Measurements from ENCODE around the gene OGFOD2. TPM values are rescaled to one million over a fixed set of nuclear protein-coding genes. Genes with fewer than 3 reads are reported as not detected.
A peak's percentile ranks its signal among the peaks of the same experiment; 100 is the strongest.

Gene OGFOD2
- total and polyA plus RNA-seq, 9 of the 15 experiments (the other 6 are each of a cell fraction or from before 2014, with no cell fraction given): 1.4 to 111 (median 18.5) TPM

- TF ChIP-seq EZH2 (IDR thresholded peaks at IDR 0.05; ENCODE audit: borderline replicate concordance, low read depth, low read length) (no peak), NR4A1 (CRISPR knock-in tag; IDR thresholded peaks at IDR 0.05) (no peak), NR4A1 (tag; IDR thresholded peaks at IDR 0.05) (0 out of 2 replicates have a peak, but pooled peaks have one; percentile 23), GTF2E2 (tag; IDR thresholded peaks at IDR 0.05) (peak; percentile 82), MYBL2 (IDR thresholded peaks at IDR 0.05; ENCODE audit: low read depth) (no peak), MYBL2 (CRISPR knock-in tag; IDR thresholded peaks at IDR 0.05; ENCODE audit: borderline replicate concordance) (no peak), ZBTB7A (IDR thresholded peaks at IDR 0.05; ENCODE audit: borderline replicate concordance, control insufficient read depth, low read depth, low read length) (peak; percentile 25; the same call in 1 of the 2 replicates), OTX1 (CRISPR knock-in tag; IDR thresholded peaks at IDR 0.05) (no peak), ZNF668 (CRISPR knock-in tag; IDR thresholded peaks at IDR 0.05) (no peak), ZFP36 (IDR thresholded peaks at IDR 0.05; ENCODE audit: low read depth, low read length, partially characterized antibody) (no peak), ESRRA (IDR thresholded peaks at IDR 0.05; ENCODE audit: borderline replicate concordance, low read depth) (peak; percentile 58; the same call in 1 of the 2 replicates), PRPF4 (IDR thresholded peaks at IDR 0.05; ENCODE audit: insufficient read depth, low read depth, low read length, poor library complexity, severe bottlenecking) (no peak), SRSF9 (IDR thresholded peaks at IDR 0.05; ENCODE audit: borderline replicate concordance, low read depth, low read length) (no peak), ZNF274 (IDR thresholded peaks at IDR 0.05; ENCODE audit: borderline replicate concordance, low read depth, low read length) (no peak), BMI1 (IDR thresholded peaks at IDR 0.05; ENCODE audit: low read length) (no peak), EHMT2 (IDR thresholded peaks at IDR 0.05) (no peak), SAFB2 (IDR thresholded peaks at IDR 0.05; ENCODE audit: borderline replicate concordance, low read depth, low read length, severe bottlenecking) (no peak), ELF4 (CRISPR knock-in tag; IDR thresholded peaks at IDR 0.05) (no peak), KDM4B (IDR thresholded peaks at IDR 0.05; ENCODE audit: borderline replicate concordance in 2 of 2, low read depth in 1 of 2) (peak in 1 of 2 experiments; percentile 56; a peak in 1 of 4 replicates), CHD4 (IDR thresholded peaks at IDR 0.05; ENCODE audit: insufficient read depth, insufficient replicate concordance, low read depth, low read length, poor library complexity, severe bottlenecking) (no peak), AFF4 (CRISPR knock-in tag; IDR thresholded peaks at IDR 0.05) (no peak)
- TF ChIP-seq, protein P1, sequence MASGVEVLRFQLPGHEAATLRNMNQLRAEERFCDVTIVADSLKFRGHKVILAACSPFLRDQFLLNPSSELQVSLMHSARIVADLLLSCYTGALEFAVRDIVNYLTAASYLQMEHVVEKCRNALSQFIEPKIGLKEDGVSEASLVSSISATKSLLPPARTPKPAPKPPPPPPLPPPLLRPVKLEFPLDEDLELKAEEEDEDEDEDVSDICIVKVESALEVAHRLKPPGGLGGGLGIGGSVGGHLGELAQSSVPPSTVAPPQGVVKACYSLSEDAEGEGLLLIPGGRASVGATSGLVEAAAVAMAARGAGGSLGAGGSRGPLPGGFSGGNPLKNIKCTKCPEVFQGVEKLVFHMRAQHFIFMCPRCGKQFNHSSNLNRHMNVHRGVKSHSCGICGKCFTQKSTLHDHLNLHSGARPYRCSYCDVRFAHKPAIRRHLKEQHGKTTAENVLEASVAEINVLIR (CRISPR knock-in tag; IDR thresholded peaks at IDR 0.05): no peak
- TF ChIP-seq, protein P2, sequence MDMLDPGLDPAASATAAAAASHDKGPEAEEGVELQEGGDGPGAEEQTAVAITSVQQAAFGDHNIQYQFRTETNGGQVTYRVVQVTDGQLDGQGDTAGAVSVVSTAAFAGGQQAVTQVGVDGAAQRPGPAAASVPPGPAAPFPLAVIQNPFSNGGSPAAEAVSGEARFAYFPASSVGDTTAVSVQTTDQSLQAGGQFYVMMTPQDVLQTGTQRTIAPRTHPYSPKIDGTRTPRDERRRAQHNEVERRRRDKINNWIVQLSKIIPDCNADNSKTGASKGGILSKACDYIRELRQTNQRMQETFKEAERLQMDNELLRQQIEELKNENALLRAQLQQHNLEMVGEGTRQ (CRISPR knock-in tag; IDR thresholded peaks at IDR 0.05): peak; percentile 37; the same call in 1 of the 2 replicates
These were observed 661 bp upstream of the OGFOD2 start (continued) for GRCh38 chr12:122974274-122974891.

Measured in K562 (cell line).